Astrocyte (in vitro differentiated cells and primary cell): ENCODE measurements around the gene MDFI. TPM values are rescaled to one million over a fixed set of nuclear protein-coding genes. Genes with fewer than 3 reads are reported as not detected.
A peak's percentile ranks its signal among the peaks of the same experiment; 100 is the strongest.

Source experiments
- DNase-seq: peaks from one replicate; pipeline ENCODE4 v3.0.0-alpha.2; 2010; ENCODE audit warnings: low read depth
- FAIRE-seq: peaks from 2 replicates; lab custom pipeline; 2011; peaks lifted over from hg19 to GRCh38; lab: Jason Lieb, UNC
- H2AFZ ChIP-seq: 2 replicates; pipeline ENCODE4 v1.6.0; 2012; ENCODE audit warnings: low read depth, low read length, inconsistent platforms
- H3K27ac ChIP-seq: 2 replicates; pipeline ENCODE4 v1.5.1; 2011; ENCODE audit warnings: low read depth, low read length, inconsistent platforms
- H3K27me3 ChIP-seq: 2 replicates; pipeline ENCODE4 v1.6.0; 2011; ENCODE audit warnings: low read length, inconsistent platforms; ENCODE audit not compliant: insufficient read depth
- H3K36me3 ChIP-seq: 2 replicates; pipeline ENCODE4 v1.5.1; 2011; ENCODE audit warnings: low read length, inconsistent platforms; ENCODE audit not compliant: insufficient read depth
- H3K4me1 ChIP-seq: 2 replicates; pipeline ENCODE4 v1.5.1; 2011; ENCODE audit warnings: low read length, inconsistent platforms; ENCODE audit not compliant: insufficient read depth
- H3K4me2 ChIP-seq: 2 replicates; pipeline ENCODE4 v1.6.0; 2012; ENCODE audit warnings: low read length, inconsistent platforms
- H3K4me3 ChIP-seq: 2 replicates; pipeline ENCODE4 v1.5.1; 2011; ENCODE audit warnings: low read depth, mild to moderate bottlenecking, low read length, inconsistent platforms; ENCODE audit not compliant: insufficient read depth
- H3K79me2 ChIP-seq: 2 replicates; pipeline ENCODE4 v1.6.0; 2012; ENCODE audit warnings: mild to moderate bottlenecking, low read length, inconsistent platforms; ENCODE audit not compliant: insufficient read depth
- H3K9ac ChIP-seq: 2 replicates; pipeline ENCODE4 v1.6.0; 2012; ENCODE audit warnings: mild to moderate bottlenecking, low read length, inconsistent platforms
- H3K9me3 ChIP-seq: 2 replicates; pipeline ENCODE4 v1.5.1; 2012; ENCODE audit warnings: low read depth, mild to moderate bottlenecking, low read length, inconsistent platforms; ENCODE audit not compliant: insufficient read depth
- H4K20me1 ChIP-seq: 2 replicates; pipeline ENCODE4 v1.6.0; 2012; ENCODE audit warnings: low read length, inconsistent platforms; ENCODE audit not compliant: insufficient read depth
- H3K27ac Mint-ChIP-seq: one replicate; pipeline ENCODE4 v1.8.0; 2021; ENCODE audit warnings: mild to moderate bottlenecking, mixed read lengths; ENCODE audit not compliant: unreplicated experiment
- H3K27me3 Mint-ChIP-seq: one replicate; pipeline ENCODE4 v1.8.0; 2021; ENCODE audit warnings: low read depth, mixed read lengths; ENCODE audit not compliant: unreplicated experiment
- H3K36me3 Mint-ChIP-seq: one replicate; pipeline ENCODE4 v1.8.0; 2021; ENCODE audit warnings: low read depth, mixed read lengths; ENCODE audit not compliant: unreplicated experiment
- H3K4me1 Mint-ChIP-seq: one replicate; pipeline ENCODE4 v1.8.0; 2021; ENCODE audit warnings: low read depth, mixed read lengths; ENCODE audit not compliant: unreplicated experiment
- H3K4me3 Mint-ChIP-seq: one replicate; pipeline ENCODE4 v1.8.0; 2021; ENCODE audit warnings: mild to moderate bottlenecking, moderate library complexity, mixed read lengths; ENCODE audit not compliant: unreplicated experiment
- H3K9me3 Mint-ChIP-seq: one replicate; pipeline ENCODE4 v1.8.0; 2021; ENCODE audit warnings: mild to moderate bottlenecking, mixed read lengths; ENCODE audit not compliant: unreplicated experiment
- EZH2 ChIP-seq: IDR thresholded peaks from 2 replicates; pipeline ENCODE4 v1.6.1; 2012; ENCODE audit warnings: mild to moderate bottlenecking, low read length, inconsistent platforms; ENCODE audit not compliant: insufficient read depth
- total RNA-seq: library from RNA; stranded (reverse); gene quantifications from 2 replicates; pipeline ENCODE4 v1.2.1, GENCODE V29; 2021
- TF ChIP-seq, protein P1 (sequence below): IDR thresholded peaks from 2 replicates; pipeline ENCODE4 v1.5.1; 2011; ENCODE audit warnings: low read depth, mild to moderate bottlenecking, inconsistent platforms, low read length, moderate library complexity; ENCODE audit not compliant: insufficient read depth

MDFI gene
- total RNA-seq, 1 donor from 2014 or later: 144 TPM

DNA sequence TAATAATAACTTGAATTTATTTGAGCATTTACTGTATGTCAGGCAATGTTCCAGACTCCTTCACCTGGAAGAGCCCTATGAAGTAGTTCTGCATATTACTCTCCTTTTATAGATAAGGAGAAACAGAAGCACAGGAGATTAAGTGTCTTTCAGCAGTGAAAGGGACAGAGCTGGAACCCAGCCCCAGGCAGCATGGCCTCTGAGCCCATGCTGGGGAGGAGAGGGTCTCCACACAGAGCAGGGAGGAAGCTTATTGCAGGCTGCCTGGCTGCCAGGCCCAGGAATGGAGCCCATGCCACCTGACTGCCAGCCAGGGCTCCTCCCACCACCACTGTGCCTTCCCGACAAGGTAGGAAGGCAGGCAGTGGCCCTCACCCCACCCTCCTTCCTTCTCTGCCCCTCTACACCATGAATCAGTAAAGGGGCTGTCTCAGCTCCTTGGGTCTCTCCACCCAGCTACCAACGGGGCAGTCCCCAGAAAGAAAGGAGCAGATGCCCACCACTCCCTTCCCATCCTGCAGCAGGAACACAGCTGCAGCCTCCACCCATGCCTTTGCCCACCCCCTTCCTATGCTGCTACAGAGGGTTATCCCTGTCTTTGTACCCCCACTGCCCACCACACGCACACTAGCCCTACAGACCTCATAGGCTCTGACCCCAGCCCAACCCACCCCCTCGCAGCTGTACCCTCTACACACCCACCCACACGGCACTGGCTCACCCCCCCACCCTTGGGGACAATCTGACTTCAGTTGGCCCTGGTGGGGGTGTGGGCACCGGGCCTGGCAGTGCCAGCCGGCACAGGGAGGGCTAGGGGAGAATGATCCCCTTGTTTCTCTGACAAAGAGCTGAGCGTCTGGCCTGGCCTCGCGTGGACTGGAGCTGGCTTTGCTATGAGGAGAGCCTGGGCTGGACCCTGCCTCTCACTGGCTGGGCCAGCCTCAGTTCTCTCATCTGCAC, 55.3 kb downstream of the MDFI start:
- H3K27ac Mint-ChIP-seq: no peak overlapping the region
- DNase-seq (no peak), FAIRE-seq (no peak)
- H3K9ac ChIP-seq: no peak overlapping the region
- no peaks in the 10 kb centered on the region for H4K20me1 ChIP-seq
- H3K4me3 ChIP-seq: no peak overlapping the region
- no peak for TF ChIP-seq EZH2
- TF ChIP-seq, protein P1, sequence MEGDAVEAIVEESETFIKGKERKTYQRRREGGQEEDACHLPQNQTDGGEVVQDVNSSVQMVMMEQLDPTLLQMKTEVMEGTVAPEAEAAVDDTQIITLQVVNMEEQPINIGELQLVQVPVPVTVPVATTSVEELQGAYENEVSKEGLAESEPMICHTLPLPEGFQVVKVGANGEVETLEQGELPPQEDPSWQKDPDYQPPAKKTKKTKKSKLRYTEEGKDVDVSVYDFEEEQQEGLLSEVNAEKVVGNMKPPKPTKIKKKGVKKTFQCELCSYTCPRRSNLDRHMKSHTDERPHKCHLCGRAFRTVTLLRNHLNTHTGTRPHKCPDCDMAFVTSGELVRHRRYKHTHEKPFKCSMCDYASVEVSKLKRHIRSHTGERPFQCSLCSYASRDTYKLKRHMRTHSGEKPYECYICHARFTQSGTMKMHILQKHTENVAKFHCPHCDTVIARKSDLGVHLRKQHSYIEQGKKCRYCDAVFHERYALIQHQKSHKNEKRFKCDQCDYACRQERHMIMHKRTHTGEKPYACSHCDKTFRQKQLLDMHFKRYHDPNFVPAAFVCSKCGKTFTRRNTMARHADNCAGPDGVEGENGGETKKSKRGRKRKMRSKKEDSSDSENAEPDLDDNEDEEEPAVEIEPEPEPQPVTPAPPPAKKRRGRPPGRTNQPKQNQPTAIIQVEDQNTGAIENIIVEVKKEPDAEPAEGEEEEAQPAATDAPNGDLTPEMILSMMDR: no peak
- peaks cover 23% of the 10 kb centered on the region for H3K27me3 Mint-ChIP-seq
- H3K9me3 Mint-ChIP-seq: peaks cover 3% of the 10 kb centered on the region
- no peaks in the 10 kb centered on the region for H3K79me2 ChIP-seq
- no peaks in the 10 kb centered on the region for H3K9me3 ChIP-seq
- no peak overlapping the region for H3K27ac ChIP-seq
- no peak overlapping the region for H3K4me2 ChIP-seq
- peaks cover 16% of the 10 kb centered on the region for H3K4me1 Mint-ChIP-seq
- no peaks in the 10 kb centered on the region for H3K36me3 Mint-ChIP-seq
- peaks cover 21% of the 10 kb centered on the region for H3K4me1 ChIP-seq
- H3K4me3 Mint-ChIP-seq: no peak overlapping the region
- H3K36me3 ChIP-seq: no peaks in the 10 kb centered on the region
- H2AFZ ChIP-seq: no peak overlapping the region
- no peaks in the 10 kb centered on the region for H3K27me3 ChIP-seq

DNA sequence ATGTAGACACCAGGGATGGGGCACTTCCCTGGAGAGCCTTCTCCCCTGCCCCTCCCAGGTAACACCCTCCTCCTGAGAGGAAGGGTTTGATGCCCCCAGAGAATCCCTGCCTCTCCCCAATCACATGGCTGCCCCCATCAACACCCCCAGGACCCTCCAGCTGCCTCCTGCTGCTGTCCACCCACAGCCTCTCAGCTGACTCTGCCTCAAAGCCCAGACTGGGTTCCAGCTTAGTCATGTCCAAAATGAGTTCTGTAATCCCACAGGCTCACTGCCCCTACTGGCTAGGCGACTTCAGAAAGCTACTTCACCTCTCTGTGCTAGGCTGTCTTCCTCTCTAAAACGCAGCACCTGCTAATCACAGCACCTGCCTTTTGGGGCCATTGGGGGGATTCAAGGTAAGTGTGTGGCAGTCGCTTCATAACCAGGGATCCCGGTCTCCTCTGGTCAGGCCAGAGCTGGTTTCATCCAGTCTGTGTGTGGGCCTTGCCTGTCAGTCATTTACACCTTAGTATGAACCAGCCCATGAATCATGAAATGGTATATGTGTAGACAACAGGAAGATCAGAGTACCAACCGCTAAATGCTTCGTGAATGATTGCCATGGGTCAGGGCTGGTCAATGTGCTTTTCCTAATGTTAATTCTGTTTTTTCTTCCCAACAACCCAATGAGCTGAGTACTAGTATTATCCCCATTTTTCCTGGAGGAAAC, 56.7 kb downstream of the MDFI start:
- Mint-ChIP-seq H3K27ac (peak overlapping the region; percentile 48), H3K36me3 (no peaks in the 10 kb centered on the region), H3K4me3 (no peak overlapping the region), H3K9me3 (peaks cover 3% of the 10 kb centered on the region), H3K27me3 (peaks cover 20% of the 10 kb centered on the region), H3K4me1 (peaks cover 16% of the 10 kb centered on the region)
- Histone ChIP-seq H3K4me3 (no peak overlapping the region), H3K4me1 (peaks cover 30% of the 10 kb centered on the region), H3K9ac (no peak overlapping the region), H3K27me3 (no peaks in the 10 kb centered on the region), H3K36me3 (no peaks in the 10 kb centered on the region), H2AFZ (no peak overlapping the region), H3K4me2 (no peak overlapping the region), H4K20me1 (no peaks in the 10 kb centered on the region), H3K79me2 (no peaks in the 10 kb centered on the region), H3K9me3 (no peaks in the 10 kb centered on the region), H3K27ac (no peak overlapping the region)
- no peak for TF ChIP-seq EZH2
- TF ChIP-seq, protein P1: no peak
- FAIRE-seq (no peak), DNase-seq (peak; percentile 26)
